Osteoblast (primary cell): Measurements from ENCODE around the gene LDB3. TPM values are rescaled to one million over a fixed set of nuclear protein-coding genes. Genes with fewer than 3 reads are reported as not detected.

Experiments used
- DNase-seq: peaks from one replicate; pipeline ENCODE4 v3.0.0; 2011; ENCODE audit warnings: low spot score, mixed read lengths; ENCODE audit not compliant: insufficient read length; ENCODE audit errors: missing footprints
- H2AFZ ChIP-seq: 2 replicates; pipeline ENCODE4 v1.6.0; 2011; ENCODE audit warnings: mild to moderate bottlenecking, low read length
- H3K27ac ChIP-seq: 2 replicates; pipeline ENCODE4 v1.5.1; 2011; ENCODE audit warnings: mild to moderate bottlenecking, low read depth, low read length, moderate library complexity
- H3K27me3 ChIP-seq: 2 replicates; pipeline ENCODE4 v1.6.0; 2012; ENCODE audit warnings: mild to moderate bottlenecking, control low read depth, inconsistent platforms, low read length, moderate library complexity; ENCODE audit not compliant: insufficient read depth
- H3K36me3 ChIP-seq: 2 replicates; pipeline ENCODE4 v1.5.1; 2011; ENCODE audit warnings: mild to moderate bottlenecking, low read length, control low read depth, moderate library complexity; ENCODE audit not compliant: insufficient read depth
- H3K4me1 ChIP-seq: 2 replicates; pipeline ENCODE4 v1.5.1; 2011; ENCODE audit warnings: mild to moderate bottlenecking, low read length, control low read depth, moderate library complexity; ENCODE audit not compliant: insufficient read depth
- H3K4me2 ChIP-seq: 2 replicates; pipeline ENCODE4 v1.6.0; 2011; ENCODE audit warnings: mild to moderate bottlenecking, low read length; ENCODE audit not compliant: insufficient read depth
- H3K4me3 ChIP-seq: fragments of 200-600 bp; sonication (generic); 3 replicates; pipeline ENCODE4 v1.5.1; 2012; ENCODE audit warnings: mild to moderate bottlenecking, low read length, inconsistent platforms; ENCODE audit not compliant: insufficient read depth
- H3K79me2 ChIP-seq: 2 replicates; pipeline ENCODE4 v1.6.0; 2012; ENCODE audit warnings: mild to moderate bottlenecking, low read length, control low read depth, inconsistent platforms; ENCODE audit not compliant: insufficient read depth
- H3K9me3 ChIP-seq: 2 replicates; pipeline ENCODE4 v1.5.1; 2011; ENCODE audit warnings: low read depth, low read length, control low read depth
- H4K20me1 ChIP-seq: 2 replicates; pipeline ENCODE4 v1.6.0; 2012; ENCODE audit warnings: mild to moderate bottlenecking, low read length, control low read depth; ENCODE audit not compliant: insufficient read depth
- total RNA-seq: library from RNA; depleted of rRNA; stranded (reverse); fragments of >200 nt; gene quantifications from 2 replicates; pipeline ENCODE4 v1.2.3, GENCODE V29; 2012
- TF ChIP-seq, protein P1 (sequence below): IDR thresholded peaks from 2 replicates; pipeline ENCODE4 v1.5.1; 2011; ENCODE audit warnings: mild to moderate bottlenecking, low read depth, low read length, moderate library complexity; ENCODE audit errors: extremely low read depth

LDB3 gene
- total RNA-seq, 1 donor, result under 0.01 TPM

DNA sequence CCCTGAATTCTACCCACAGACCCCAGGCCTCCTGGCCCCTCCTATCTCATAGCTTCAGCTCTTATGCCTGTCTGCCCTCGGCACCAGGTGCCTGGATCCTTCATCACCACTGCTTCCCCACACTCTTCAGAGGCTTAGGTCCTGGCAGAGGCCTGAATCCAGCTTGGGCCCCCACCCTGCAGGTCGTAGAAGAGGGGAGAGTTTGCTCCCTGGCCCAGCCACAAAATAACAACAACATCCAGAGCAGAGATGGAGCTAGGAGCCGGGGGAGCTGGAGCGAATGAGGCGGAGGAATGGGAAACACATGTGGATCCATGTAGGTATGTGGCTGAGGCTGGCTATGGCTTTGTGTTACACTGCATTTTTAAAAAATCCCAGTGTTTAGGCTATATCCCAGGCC lies 21.8 kb upstream of the LDB3 start:
- Histone ChIP-seq H3K79me2 (no peaks in the 10 kb centered on the region), H4K20me1 (no peaks in the 10 kb centered on the region), H3K36me3 (no peaks in the 10 kb centered on the region), H2AFZ (no peak overlapping the region), H3K27ac (no peak overlapping the region), H3K27me3 (no peaks in the 10 kb centered on the region), H3K4me2 (no peak overlapping the region), H3K4me1 (peaks cover 27% of the 10 kb centered on the region), H3K4me3 (no peak overlapping the region), H3K9me3 (no peaks in the 10 kb centered on the region)
- TF ChIP-seq, protein P1, sequence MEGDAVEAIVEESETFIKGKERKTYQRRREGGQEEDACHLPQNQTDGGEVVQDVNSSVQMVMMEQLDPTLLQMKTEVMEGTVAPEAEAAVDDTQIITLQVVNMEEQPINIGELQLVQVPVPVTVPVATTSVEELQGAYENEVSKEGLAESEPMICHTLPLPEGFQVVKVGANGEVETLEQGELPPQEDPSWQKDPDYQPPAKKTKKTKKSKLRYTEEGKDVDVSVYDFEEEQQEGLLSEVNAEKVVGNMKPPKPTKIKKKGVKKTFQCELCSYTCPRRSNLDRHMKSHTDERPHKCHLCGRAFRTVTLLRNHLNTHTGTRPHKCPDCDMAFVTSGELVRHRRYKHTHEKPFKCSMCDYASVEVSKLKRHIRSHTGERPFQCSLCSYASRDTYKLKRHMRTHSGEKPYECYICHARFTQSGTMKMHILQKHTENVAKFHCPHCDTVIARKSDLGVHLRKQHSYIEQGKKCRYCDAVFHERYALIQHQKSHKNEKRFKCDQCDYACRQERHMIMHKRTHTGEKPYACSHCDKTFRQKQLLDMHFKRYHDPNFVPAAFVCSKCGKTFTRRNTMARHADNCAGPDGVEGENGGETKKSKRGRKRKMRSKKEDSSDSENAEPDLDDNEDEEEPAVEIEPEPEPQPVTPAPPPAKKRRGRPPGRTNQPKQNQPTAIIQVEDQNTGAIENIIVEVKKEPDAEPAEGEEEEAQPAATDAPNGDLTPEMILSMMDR, result no peak
- DNase-seq, result no peak

DNA sequence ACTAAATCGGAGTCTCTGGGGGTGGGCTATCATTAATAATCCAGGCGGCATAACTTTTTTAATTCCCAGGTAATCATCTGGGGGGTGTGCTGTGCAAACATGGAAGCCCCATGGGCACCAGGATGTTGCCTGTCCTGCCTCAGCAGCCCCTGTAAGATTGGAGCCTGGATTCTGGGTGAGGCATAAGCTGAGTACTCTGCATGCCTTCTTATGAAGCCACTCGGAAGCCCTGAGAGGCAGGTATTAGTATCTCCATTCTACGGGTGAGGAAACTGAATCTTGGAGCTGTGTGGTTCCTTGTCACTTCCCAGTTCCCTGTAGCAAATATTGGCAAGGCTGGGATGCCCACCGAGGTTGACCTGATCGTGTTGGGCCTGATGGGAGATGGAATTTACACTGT lies 21.4 kb upstream of the LDB3 start:
- TF ChIP-seq, protein P1, result no peak
- Histone ChIP-seq H3K4me3 (no peak overlapping the region), H3K36me3 (no peaks in the 10 kb centered on the region), H3K4me1 (peaks cover 27% of the 10 kb centered on the region), H3K79me2 (no peaks in the 10 kb centered on the region), H3K27ac (no peak overlapping the region), H2AFZ (no peak overlapping the region), H3K9me3 (no peaks in the 10 kb centered on the region), H4K20me1 (no peaks in the 10 kb centered on the region), H3K4me2 (no peak overlapping the region), H3K27me3 (no peaks in the 10 kb centered on the region)
- DNase-seq, result peak; percentile 77

DNA sequence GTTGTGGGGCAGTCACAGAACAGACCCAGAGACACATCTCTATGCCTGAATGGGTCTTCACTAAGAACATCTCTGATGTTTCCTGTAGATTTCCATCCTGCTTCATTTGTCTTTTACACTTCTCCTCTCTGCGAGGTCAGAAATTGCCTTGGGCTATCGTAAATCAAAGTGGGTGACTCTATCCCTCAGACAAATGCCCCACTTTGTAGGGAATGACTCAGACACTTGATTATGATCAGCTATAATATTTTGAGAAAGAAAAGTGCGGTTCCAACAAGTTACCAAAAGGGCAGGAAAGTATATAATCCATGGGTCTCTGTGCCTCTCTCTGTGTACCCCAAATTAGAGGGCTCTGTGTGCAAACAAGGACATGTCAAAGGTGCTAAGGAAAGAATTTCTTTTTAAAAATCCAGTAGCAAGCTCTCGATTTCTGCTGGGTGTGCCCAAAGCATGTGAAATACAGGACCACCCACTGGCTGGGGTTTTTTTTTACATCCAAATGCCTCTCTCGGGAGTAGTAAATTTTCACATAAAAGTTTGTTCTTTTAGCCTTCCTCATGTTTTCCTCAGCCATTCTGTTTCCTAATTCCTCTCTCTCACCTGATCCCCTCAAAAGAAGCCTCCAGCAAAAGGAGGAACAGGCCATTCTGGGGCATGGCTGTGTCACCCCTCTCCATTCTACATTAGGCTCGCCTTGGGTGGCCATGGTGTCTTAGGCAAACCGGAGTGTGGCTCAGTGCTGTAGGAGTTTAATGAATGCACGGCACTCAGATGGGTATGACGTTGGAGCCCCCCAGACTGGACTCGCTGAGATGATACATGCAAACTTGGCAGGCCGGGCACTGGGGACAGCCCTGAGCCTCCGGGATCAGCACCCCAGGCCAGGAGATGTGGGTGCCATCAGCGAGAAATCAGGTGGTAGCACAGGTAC lies 20.3 kb upstream of the LDB3 start:
- H3K4me3 ChIP-seq, result no peak overlapping the region
- peaks cover 22% of the 10 kb centered on the region for H3K4me1 ChIP-seq
- H3K4me2 ChIP-seq, result no peak overlapping the region
- DNase-seq, result peak; percentile 81
- no peak overlapping the region for H3K27ac ChIP-seq
- no peak overlapping the region for H2AFZ ChIP-seq
- H3K9me3 ChIP-seq, result no peaks in the 10 kb centered on the region
- no peaks in the 10 kb centered on the region for H3K27me3 ChIP-seq
- no peaks in the 10 kb centered on the region for H4K20me1 ChIP-seq
- TF ChIP-seq, protein P1, result no peak
- H3K36me3 ChIP-seq, result no peaks in the 10 kb centered on the region
- no peaks in the 10 kb centered on the region for H3K79me2 ChIP-seq

DNA sequence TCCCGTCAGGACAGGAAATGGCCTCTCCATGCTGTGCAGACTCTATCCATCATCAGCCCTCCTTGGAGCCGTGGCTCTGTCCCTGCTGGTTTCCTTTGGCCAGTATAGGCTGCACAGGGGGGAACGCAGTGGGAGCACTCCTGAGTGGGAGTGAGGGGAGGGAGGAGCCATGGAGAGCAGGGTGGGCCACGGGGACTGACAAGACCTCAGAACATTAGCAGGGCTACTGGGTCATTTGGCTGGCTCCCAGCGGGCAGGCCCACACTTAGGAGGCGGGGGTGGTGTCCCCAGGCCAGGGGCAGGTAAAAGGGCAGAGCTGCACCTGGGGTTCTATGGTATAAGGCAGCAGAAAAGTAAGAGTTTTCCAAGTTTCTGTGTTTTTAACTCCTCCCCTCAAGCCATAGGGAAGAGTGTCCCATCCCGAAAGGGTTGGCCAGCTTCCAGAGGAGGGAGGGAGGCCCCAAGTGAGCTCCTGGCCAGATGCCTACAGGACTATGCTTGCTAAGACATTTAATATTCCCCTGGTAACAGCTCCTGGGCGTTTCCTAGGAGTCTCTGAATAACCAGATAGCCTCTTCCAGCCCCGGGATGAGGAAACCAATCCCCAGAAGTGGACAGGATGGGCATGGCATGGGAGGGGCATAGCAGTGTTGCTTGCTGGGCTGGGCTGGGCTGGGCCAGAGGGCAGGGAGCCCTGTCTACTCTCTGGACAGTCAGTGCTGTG lies 19.4 kb upstream of the LDB3 start:
- Histone ChIP-seq H3K36me3 (no peaks in the 10 kb centered on the region), H3K4me2 (peak overlapping the region; percentile 28), H2AFZ (peak overlapping the region; percentile 29), H3K27me3 (no peaks in the 10 kb centered on the region), H3K9me3 (no peaks in the 10 kb centered on the region), H3K4me3 (no peak overlapping the region), H3K4me1 (peaks cover 22% of the 10 kb centered on the region), H3K27ac (no peak overlapping the region), H4K20me1 (no peaks in the 10 kb centered on the region), H3K79me2 (no peaks in the 10 kb centered on the region)
- TF ChIP-seq, protein P1, result no peak
- DNase-seq, result peak; percentile 98
